ENCODE data around the gene ETFA.

GRCh38 chr15:76274226-76274625 is 37.0 kb downstream of the ETFA start:
- TF ChIP-seq CTCF (IDR thresholded peaks at IDR 0.05) (no peak), POLR2A (IDR thresholded peaks at IDR 0.05) (no peak)

Measured in esophagus squamous epithelium (tissue), 4 donors.